ENCODE data around the gene PIK3C2G. TPM values are rescaled to one million over a fixed set of nuclear protein-coding genes. Genes with fewer than 3 reads are reported as not detected.

The PIK3C2G gene
- total and polyA plus RNA-seq, 7 donors, result under 0.01 TPM; not detected in 6

DNA sequence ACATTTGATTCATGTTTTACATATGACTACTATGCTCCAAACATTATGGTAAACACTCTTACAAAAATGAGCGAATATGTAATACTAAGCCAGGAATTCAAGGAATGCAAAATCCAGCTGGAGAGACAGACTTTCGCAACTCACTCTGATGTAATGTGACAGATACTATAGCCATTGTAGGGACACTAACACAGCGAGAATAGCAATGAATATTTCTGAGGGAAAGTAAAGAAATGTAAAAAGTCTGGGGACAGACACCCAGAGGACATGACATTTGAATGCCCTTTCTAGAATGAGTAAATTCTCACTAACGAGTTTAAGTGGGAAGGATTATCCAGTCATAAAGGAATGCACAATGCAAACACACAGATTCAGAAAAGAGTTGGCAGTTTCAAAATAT lies 121.9 kb downstream of the PIK3C2G start:
- Histone ChIP-seq H3K9me3 (no peaks in the 10 kb centered on the region), H3K4me3 (no peak overlapping the region), H3K27me3 (ENCODE audit: insufficient read depth in 3 of 3, low read length in 2 of 3) (no peaks in the 10 kb centered on the region), H3K36me3 (ENCODE audit: insufficient read depth in 1 of 2, low read depth in 1 of 2) (no peaks in the 10 kb centered on the region), H3K27ac (no peak overlapping the region), H3K4me1 (no peaks in the 10 kb centered on the region)
- 15 to 22% (median 16%) methylated on average over 4 of the region's 4 CpGs for WGBS, 3 donors
- DNase-seq, result no peak
- ATAC-seq, result no peak
- TF ChIP-seq, protein P1, sequence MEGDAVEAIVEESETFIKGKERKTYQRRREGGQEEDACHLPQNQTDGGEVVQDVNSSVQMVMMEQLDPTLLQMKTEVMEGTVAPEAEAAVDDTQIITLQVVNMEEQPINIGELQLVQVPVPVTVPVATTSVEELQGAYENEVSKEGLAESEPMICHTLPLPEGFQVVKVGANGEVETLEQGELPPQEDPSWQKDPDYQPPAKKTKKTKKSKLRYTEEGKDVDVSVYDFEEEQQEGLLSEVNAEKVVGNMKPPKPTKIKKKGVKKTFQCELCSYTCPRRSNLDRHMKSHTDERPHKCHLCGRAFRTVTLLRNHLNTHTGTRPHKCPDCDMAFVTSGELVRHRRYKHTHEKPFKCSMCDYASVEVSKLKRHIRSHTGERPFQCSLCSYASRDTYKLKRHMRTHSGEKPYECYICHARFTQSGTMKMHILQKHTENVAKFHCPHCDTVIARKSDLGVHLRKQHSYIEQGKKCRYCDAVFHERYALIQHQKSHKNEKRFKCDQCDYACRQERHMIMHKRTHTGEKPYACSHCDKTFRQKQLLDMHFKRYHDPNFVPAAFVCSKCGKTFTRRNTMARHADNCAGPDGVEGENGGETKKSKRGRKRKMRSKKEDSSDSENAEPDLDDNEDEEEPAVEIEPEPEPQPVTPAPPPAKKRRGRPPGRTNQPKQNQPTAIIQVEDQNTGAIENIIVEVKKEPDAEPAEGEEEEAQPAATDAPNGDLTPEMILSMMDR (IDR thresholded peaks at IDR 0.05), result no peak
- intact Hi-C loops (cut with DNase I), result no loop called here

DNA sequence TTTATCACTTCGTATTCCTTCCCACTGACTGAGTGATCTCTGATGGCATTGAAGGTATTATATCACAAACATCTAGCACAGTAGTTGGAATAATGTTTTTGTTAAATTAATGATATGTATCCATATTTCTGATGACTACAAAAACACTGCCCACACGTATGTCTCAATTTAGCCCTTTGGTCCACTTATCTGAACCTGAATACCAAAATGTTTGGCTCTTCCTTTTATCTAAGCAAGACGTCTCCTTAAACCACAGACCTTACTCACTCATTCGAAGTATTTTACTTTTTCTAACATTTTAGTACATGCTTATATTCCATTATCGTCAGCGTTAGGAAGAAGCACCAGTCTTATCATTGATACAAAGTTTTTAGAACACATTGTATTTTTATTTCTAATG lies 126.4 kb downstream of the PIK3C2G start:
- WGBS, 3 donors, result 94 to 98% (median 96%) methylated on average over 6 of the region's 6 CpGs
- intact Hi-C loops (cut with DNase I), result no loop called here

DNA sequence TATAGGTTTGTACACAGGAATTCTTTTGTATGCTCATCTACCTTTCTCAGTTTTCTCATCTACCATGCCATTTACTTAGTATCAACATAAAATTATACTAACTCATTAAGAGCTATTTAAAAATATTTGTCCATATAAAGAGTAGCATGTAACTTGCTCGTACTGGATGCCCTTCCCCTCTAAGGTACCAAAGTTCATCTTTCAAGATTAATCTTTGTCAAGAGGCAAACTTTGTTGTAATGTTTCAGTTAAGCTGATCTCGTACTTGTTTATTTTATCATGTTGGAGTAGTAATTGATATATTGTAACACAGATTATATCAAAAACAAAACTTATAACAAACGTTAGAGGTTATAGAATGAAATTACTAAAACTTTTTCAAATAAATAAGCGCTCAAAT lies 128.5 kb downstream of the PIK3C2G start:
- no peak for DNase-seq
- Histone ChIP-seq H3K36me3 (ENCODE audit: insufficient read depth in 1 of 2, low read depth in 1 of 2) (no peaks in the 10 kb centered on the region), H3K27me3 (ENCODE audit: insufficient read depth in 3 of 3, low read length in 2 of 3) (no peaks in the 10 kb centered on the region), H3K9me3 (no peaks in the 10 kb centered on the region), H3K4me1 (no peaks in the 10 kb centered on the region), H3K4me3 (no peak overlapping the region), H3K27ac (no peak overlapping the region)
- ATAC-seq, result no peak
- TF ChIP-seq, protein P1 (IDR thresholded peaks at IDR 0.05), result no peak
- intact Hi-C loops (cut with DNase I), result no loop called here
- WGBS, 3 donors, result 80 to 86% (median 82%) methylated on average over 4 of the region's 4 CpGs

More for the DNA sequence above, 126.4 kb downstream of the PIK3C2G start:
- ATAC-seq, result no peak
- no peak overlapping the region for H3K27ac ChIP-seq
- no peaks in the 10 kb centered on the region for H3K4me1 ChIP-seq
- no peaks in the 10 kb centered on the region for H3K27me3 ChIP-seq (ENCODE audit: insufficient read depth in 3 of 3, low read length in 2 of 3)
- no peak overlapping the region for H3K4me3 ChIP-seq
- no peaks in the 10 kb centered on the region for H3K36me3 ChIP-seq (ENCODE audit: insufficient read depth in 1 of 2, low read depth in 1 of 2)
- no peaks in the 10 kb centered on the region for H3K9me3 ChIP-seq
- TF ChIP-seq, protein P1 (IDR thresholded peaks at IDR 0.05), result no peak
- no peak for DNase-seq

DNA sequence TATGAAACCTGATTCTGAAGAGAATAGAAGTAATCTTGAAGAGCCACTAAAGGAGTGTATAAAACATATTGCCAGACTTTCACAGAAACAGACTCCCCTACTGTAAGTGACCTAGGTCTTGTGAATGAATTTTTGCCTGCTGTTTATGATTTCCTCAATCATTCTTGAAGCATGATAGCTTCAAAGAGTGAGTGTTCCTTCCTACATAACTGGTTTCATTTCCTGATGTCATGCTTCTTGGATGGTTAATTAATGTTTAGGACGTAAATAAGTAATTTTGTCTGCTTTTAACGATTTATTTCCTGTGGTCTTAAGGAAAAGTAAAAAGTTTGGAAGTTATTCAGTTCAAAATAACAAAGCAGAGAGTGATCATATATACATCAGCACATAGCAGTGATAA lies 129.8 kb downstream of the PIK3C2G start:
- H3K27me3 ChIP-seq (ENCODE audit: insufficient read depth in 3 of 3, low read length in 2 of 3), result no peaks in the 10 kb centered on the region
- ATAC-seq, result no peak
- no peaks in the 10 kb centered on the region for H3K36me3 ChIP-seq (ENCODE audit: insufficient read depth in 1 of 2, low read depth in 1 of 2)
- no peak overlapping the region for H3K27ac ChIP-seq
- H3K4me3 ChIP-seq, result no peak overlapping the region
- no peaks in the 10 kb centered on the region for H3K9me3 ChIP-seq
- no peaks in the 10 kb centered on the region for H3K4me1 ChIP-seq
- intact Hi-C loops (cut with DNase I), result no loop called here
- TF ChIP-seq, protein P1 (IDR thresholded peaks at IDR 0.05), result no peak
- no peak for DNase-seq
- 29 to 33% (median 33%) methylated on average over 2 of the region's 2 CpGs for WGBS, 3 donors

DNA sequence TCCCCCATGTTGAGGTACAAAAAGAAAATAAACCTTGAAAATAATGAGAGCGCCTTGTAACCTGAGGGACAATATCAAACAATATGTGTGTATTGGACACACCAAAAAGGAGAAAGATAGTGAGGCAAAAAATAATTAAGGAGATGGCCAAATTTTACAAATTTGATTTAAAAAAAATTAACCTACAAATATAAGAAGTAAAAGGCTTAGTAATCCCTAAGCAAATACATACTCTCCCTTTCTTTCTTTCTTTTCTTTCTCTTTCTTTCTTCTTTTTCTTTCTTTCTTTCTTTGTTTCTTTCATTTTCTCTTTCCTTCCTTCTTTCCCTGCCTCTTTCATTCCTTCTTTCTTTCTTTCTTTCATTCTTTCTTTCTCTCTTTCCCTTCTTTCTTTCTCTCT lies 133.4 kb downstream of the PIK3C2G start:
- H3K4me1 ChIP-seq, result no peaks in the 10 kb centered on the region
- no peak overlapping the region for H3K27ac ChIP-seq
- TF ChIP-seq, protein P1 (IDR thresholded peaks at IDR 0.05), result no peak
- no peaks in the 10 kb centered on the region for H3K27me3 ChIP-seq (ENCODE audit: insufficient read depth in 3 of 3, low read length in 2 of 3)
- H3K4me3 ChIP-seq, result no peak overlapping the region
- intact Hi-C loops (cut with DNase I), result no loop called here
- H3K36me3 ChIP-seq (ENCODE audit: insufficient read depth in 1 of 2, low read depth in 1 of 2), result no peaks in the 10 kb centered on the region
- H3K9me3 ChIP-seq, result peaks cover 3% of the 10 kb centered on the region
- 96 to 97% (median 97%) methylated on average over 1 of the region's 1 CpG for WGBS, 3 donors
- DNase-seq (no peak), ATAC-seq (no peak)
